Aorta (tissue), 5 donors: Measurements from ENCODE around the gene TMEM150A. TPM values are rescaled to one million over a fixed set of nuclear protein-coding genes. Genes with fewer than 3 reads are reported as not detected.

Experiments
- ATAC-seq: fragments of 200-7000 bp; cut with Tn5 transposase; one replicate; pipeline ENCODE4 v1.9.1; 2022; ENCODE audit warnings: moderate library complexity; ENCODE audit not compliant: low FRiP score
- DNase-seq, 2 donors: peaks; one replicate each; pipeline ENCODE4 v3.0.0-alpha.2; 2020
- H3K27ac ChIP-seq, 2 donors: one replicate each; pipeline ENCODE4 v1.5.1; 2013; ENCODE audit warnings: low read length in 2 of 2, mild to moderate bottlenecking in 2 of 2, moderate library complexity in 2 of 2, control low read depth in 1 of 2, inconsistent platforms in 1 of 2, low read depth in 1 of 2
- H3K27me3 ChIP-seq, 2 donors: one replicate each; pipeline ENCODE4 v1.6.1; 2013; ENCODE audit warnings: control low read depth in 1 of 2, low read length in 1 of 2, mild to moderate bottlenecking in 1 of 2, moderate library complexity in 1 of 2; ENCODE audit not compliant: insufficient read depth in 2 of 2, control insufficient read depth in 1 of 2
- H3K36me3 ChIP-seq, 2 donors: one replicate each; pipeline ENCODE4 v1.6.1; 2013; ENCODE audit warnings: control low read depth in 1 of 2, low read length in 1 of 2, mild to moderate bottlenecking in 1 of 2; ENCODE audit not compliant: insufficient read depth in 2 of 2, control insufficient read depth in 1 of 2
- H3K4me1 ChIP-seq, 2 donors: one replicate each; pipeline ENCODE4 v1.6.1; 2013; ENCODE audit warnings: low read length in 2 of 2, control low read depth in 1 of 2, mild to moderate bottlenecking in 1 of 2, moderate library complexity in 1 of 2; ENCODE audit not compliant: insufficient read depth in 2 of 2, control insufficient read depth in 1 of 2
- H3K4me3 ChIP-seq, 2 donors: one replicate each; pipeline ENCODE4 v1.5.1; 2013; ENCODE audit warnings: low read length in 2 of 2, control low read depth in 1 of 2, mild to moderate bottlenecking in 1 of 2
- H3K9me3 ChIP-seq: one replicate; pipeline ENCODE4 v1.6.1; 2013; ENCODE audit warnings: mild to moderate bottlenecking, low read length; ENCODE audit not compliant: control insufficient read depth
- whole genome bisulfite sequencing, 2 donors: extraction: QIAGEN DNeasy Blood & Tissue Kit; methylation state at CpG; one replicate each; pipeline ENCODE4 v1.1.7; 2013; 5-methylcytosine and 5-hydroxymethylcytosine counted together
- intact Hi-C, 2 donors: fragments of 100-400 bp; cut with DNase I; formaldehyde crosslinking; loops; one replicate each; pipeline versions ENCODE4 v1.14.2 to v1.15.0; 2022
- polyA plus RNA-seq, 2 donors: library from polyadenylated mRNA; stranded (reverse); fragments of 200-250 nt; gene quantifications; one replicate each; pipeline ENCODE4 v1.2.3, GENCODE V29; 2013
- total RNA-seq, 2 donors: library from RNA; stranded (reverse); fragmentation: NEBNext Ultra II Directional; extraction: Animal tissue kit (Norgen Biotek cat#: 25700); gene quantifications; one replicate each; pipeline ENCODE4 v1.2.1, GENCODE V29; 2021
- donor health status: healthy with polysubstance abuse.
- donor health status: Bipolar disorder and iron deficiency.
- donor health status: DM: no; HTN: no; CAD: no.
- donor health status: DM: no; HTN: no; CAD: no.
- donor health status: DM: yes; HTN: yes; CAD: no.

TMEM150A gene
- total and polyA plus RNA-seq, 4 donors, result 13.9 to 27.8 (median 18.5) TPM

DNA sequence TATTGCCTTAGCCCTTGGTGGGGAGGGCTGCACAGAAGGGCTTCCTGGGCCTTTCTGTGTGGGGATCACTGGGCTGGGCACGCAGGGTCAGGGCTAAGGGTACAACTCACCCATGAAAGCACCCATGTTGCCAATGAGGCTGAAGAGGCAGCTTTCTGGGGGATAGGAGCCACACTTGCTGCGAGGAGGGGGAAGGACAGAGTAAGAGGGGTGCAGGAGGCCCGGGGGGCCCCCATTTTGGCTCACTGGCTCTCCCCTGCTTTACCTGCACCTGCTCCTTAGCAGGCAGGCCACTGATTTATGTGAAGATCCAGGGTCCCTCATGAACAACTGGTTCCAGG is 2.3 kb downstream of the TMEM150A start:
- H3K4me3 ChIP-seq, result no peak overlapping the region
- no peak for DNase-seq
- intact Hi-C loops, result loop anchor here (5.0 kb wide), 1 partner anchor 38 kb away; the partner anchor contains the start of gene GGCX (in 2 of the 2)
- H3K4me1 ChIP-seq, result no peaks in the 10 kb centered on the region
- H3K27me3 ChIP-seq, result no peaks in the 10 kb centered on the region
- H3K9me3 ChIP-seq, result no peaks in the 10 kb centered on the region
- 77 to 86% methylated on average over 3 of the region's 3 CpGs for WGBS, 2 donors
- no peaks in the 10 kb centered on the region for H3K36me3 ChIP-seq
- no peak for ATAC-seq
- no peak overlapping the region for H3K27ac ChIP-seq

DNA sequence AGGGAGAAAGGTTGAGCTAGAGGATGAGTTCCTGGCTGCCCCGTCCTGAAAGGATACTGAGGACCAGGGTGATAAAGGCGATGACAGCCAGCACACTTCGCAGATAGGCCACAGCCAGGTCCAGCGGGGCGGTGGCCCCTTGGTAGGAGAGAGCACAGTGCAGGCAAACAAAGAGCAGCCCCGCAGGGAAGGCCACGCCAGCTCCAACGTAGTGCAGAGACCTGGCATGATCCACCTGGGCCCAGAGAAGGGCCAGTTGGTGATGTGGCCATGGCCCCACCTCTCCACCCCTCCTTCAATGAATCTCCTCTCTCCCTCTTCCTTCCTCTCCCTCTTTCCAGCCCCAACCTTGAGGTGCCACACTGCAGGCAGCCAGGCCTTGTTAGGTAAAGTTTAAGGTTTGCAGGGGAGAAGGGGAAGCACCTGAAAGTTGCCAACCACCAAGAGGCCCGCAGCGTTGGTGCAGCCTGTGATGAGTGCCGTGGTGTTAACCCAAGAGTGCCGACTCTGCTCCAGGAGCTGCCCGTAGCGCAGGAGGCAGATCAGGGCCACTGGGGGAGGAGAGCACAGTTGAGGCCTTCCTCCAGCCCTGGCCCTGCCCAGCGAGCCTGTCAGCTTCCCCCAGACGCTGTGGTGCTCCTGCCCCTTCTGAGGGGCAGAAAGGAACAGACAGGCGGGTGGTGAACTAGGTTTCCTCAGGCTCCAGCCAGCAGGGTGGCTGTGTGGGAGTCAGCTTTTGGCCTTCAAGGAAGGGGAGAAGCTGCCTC is 2.8 kb downstream of the TMEM150A start:
- 63 to 65% methylated on average over 17 of the region's 17 CpGs for WGBS, 2 donors
- ATAC-seq (no peak), DNase-seq (peak in 1 of 2 donors; percentile 47)
- no peaks in the 10 kb centered on the region for H3K36me3 ChIP-seq
- H3K4me3 ChIP-seq, result no peak overlapping the region
- H3K4me1 ChIP-seq, result peaks cover 0 to 2% of the 10 kb centered on the region in 2 donors
- intact Hi-C loops, result loop anchor here (5.0 kb wide), 1 partner anchor 37 kb away; the partner anchor contains the start of gene GGCX (in 2 of the 2)
- no peaks in the 10 kb centered on the region for H3K27me3 ChIP-seq
- H3K27ac ChIP-seq, result no peak overlapping the region
- H3K9me3 ChIP-seq, result no peaks in the 10 kb centered on the region

DNA sequence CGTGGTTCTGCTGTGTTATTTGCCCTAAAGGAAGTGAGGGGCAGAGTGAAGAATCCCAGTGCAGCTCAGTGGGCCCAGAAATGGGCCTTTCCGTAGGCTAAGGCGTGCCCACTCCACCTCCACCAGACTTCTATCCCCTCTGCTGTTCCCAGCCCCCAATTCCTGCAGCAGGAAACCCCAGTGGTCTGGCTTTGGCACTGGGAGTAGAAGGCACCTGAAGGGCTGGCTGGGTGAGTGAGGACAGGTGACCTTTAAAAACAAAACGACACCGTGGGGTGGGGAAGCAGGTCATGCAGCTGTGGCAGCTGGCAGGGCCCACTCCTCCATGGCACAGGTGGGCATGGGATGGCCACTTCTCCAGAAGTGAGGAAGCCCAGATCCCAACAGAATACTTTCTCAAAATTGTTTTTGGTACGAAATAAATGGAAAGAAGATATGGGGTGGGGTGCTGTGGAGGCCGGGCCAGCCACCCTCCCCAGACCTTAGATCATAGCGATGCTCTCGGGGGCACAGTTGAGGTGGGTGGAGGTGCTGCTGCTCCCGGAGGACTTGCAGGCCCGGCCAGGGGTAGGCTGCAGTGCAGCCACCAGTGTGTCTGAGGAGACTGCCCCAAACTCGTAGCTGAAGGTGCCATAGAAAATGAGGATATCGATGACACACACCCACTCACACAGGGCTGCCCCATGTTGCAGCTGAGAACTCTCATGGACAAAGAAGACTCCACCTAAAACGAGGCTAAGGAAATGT is 3.7 kb downstream of the TMEM150A start:
- H3K4me3 ChIP-seq, result no peak overlapping the region
- WGBS, 2 donors, result 71 to 72% methylated on average over 14 of the region's 14 CpGs
- ATAC-seq, result no peak
- no peak overlapping the region for H3K27ac ChIP-seq
- H3K27me3 ChIP-seq, result no peaks in the 10 kb centered on the region
- DNase-seq, result no peak
- intact Hi-C loops, result no loop called here
- peaks cover 0 to 3% of the 10 kb centered on the region in 2 donors for H3K4me1 ChIP-seq
- H3K36me3 ChIP-seq, result no peaks in the 10 kb centered on the region
- H3K9me3 ChIP-seq, result no peaks in the 10 kb centered on the region

DNA sequence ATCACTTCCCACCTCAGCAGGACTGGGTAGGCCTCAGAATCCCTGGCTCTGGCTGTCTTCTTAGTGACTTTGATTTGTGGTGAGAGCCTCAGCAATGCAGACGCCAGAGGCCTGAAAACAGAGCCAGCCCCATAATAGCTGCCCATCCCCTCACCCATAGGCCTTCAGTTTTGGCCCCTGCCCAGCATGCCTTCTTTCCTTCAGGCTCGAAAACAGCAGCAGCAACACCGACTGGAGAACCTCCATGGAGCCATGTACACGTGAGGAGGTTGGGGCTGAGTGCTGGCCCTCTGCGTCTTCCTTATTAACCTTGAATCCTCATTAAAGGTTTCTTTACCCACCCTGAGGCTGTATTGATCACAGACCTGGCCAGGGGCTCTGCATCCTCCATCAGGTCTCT is 5.3 kb downstream of the TMEM150A start:
- intact Hi-C loops, result no loop called here
- H3K27me3 ChIP-seq, result no peaks in the 10 kb centered on the region
- no peak for DNase-seq
- no peak overlapping the region for H3K27ac ChIP-seq
- H3K4me1 ChIP-seq, result peaks cover 0 to 3% of the 10 kb centered on the region in 2 donors
- no peaks in the 10 kb centered on the region for H3K9me3 ChIP-seq
- ATAC-seq, result no peak
- 41 to 45% methylated on average over 5 of the region's 5 CpGs for WGBS, 2 donors
- H3K36me3 ChIP-seq, result no peaks in the 10 kb centered on the region
- H3K4me3 ChIP-seq, result no peak overlapping the region

DNA sequence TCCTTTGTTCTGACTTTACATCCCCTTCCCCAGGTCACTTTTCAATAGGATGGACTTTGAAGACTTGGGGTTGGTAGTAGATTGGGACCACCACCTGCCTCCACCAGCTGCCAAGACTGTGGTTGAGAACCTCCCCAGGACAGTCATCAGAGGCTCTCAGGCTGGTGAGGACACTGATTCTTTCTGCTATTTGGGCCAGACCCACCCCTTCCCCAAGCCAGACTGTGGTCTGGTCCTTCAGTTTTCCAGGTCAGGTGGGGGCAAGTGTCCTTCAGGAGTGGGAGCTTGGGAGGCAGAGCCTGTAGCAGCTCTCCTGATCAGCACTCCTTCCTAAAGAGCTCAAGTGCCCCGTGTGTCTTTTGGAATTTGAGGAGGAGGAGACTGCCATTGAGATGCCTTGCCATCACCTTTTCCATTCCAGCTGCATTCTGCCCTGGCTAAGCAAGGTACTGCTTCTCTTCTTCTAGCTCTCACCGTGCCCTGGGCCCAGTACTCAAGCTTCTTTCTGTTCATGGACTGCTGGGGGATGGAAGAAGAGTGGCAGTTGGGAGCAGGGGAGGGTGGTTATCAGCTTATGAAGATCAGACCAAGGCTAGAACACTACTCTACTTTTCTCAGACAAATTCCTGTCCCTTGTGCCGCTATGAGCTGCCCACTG is 5.9 kb downstream of the TMEM150A start:
- no peaks in the 10 kb centered on the region for H3K36me3 ChIP-seq
- peaks cover 0 to 3% of the 10 kb centered on the region in 2 donors for H3K4me1 ChIP-seq
- WGBS, 2 donors, result 61 to 70% methylated on average over 3 of the region's 3 CpGs
- peak overlapping the region in 1 of 2 donors; percentile 90 for H3K4me3 ChIP-seq
- ATAC-seq (no peak), DNase-seq (no peak)
- intact Hi-C loops, result no loop called here
- H3K27me3 ChIP-seq, result no peaks in the 10 kb centered on the region
- H3K9me3 ChIP-seq, result no peaks in the 10 kb centered on the region
- H3K27ac ChIP-seq, result no peak overlapping the region

DNA sequence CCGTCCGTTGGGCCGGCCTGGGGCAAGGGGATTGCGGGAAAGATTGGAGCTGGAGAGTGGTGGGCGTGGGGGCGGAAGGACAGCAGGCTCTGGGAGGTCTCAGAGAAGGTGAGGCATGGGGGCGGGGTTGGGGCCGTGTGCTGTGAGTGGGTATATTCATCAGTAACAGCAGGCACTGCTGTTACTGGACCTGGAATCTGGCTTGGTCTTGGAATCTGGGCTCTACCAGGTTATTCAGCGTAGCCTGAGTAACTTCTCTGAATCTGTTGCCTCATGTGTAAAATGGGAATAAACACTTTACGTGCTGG is 6.5 kb downstream of the TMEM150A start:
- H3K27ac ChIP-seq, result peak overlapping the region; percentile 63 to 74
- DNase-seq (no peak), ATAC-seq (no peak)
- H3K4me3 ChIP-seq, result peak overlapping the region; percentile 30 to 90
- intact Hi-C loops, result no loop called here
- no peaks in the 10 kb centered on the region for H3K27me3 ChIP-seq
- peaks cover 0 to 3% of the 10 kb centered on the region in 2 donors for H3K4me1 ChIP-seq
- 0% methylated on average over 10 of the region's 10 CpGs for WGBS, 2 donors
- H3K36me3 ChIP-seq, result no peaks in the 10 kb centered on the region
- no peaks in the 10 kb centered on the region for H3K9me3 ChIP-seq

DNA sequence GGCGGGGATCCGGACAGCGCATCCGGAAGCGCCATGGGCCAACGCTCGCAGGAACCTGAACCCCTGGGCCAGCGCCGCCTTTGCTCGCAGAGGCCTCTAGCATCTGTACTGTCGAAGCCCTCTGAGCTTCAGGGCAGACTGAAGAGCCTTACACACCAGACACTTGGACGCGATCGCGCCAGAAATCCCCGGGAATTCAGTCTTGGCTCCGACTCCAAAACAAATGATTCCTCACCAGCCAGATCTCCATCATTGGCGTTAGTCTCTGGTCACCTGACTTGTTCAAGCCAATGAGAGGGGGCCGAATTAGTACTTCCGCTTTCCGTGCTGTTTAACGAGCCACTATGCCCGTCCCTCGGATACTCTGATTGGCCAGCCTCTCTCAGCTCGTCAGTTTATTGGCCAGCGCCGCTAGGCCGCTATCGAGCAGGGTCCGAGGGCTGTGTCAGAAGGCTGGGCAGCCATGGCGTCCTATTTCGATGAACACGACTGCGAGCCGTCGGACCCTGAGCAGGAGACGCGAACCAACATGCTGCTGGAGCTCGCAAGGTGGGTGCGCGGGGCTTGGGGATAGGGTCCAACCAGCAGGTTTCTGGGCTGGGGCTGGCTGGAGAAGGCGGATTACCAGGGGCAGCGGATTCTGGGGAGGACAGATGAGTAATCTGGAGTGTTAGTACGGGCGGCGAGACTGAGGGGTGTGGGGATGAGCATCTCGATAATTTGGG is 7.0 kb downstream of the TMEM150A start, which contains the start of gene RNF181:
Gene RNF181, plus strand, starts transcription at position 445 of the 725 bp plus-strand sequence. Its CDS starts 19 bp downstream, at position 464.
- DNase-seq, result peak; percentile 96 to 97
- Histone ChIP-seq H3K27ac (peak within 1 kb of the TSS; percentile 63 to 87), H3K4me3 (peak within 1 kb of the TSS; percentile 30 to 90), H3K4me1 (peaks cover 0 to 6% of the 10 kb centered on the region in 2 donors), H3K9me3 (no peaks in the 10 kb centered on the region), H3K27me3 (no peaks in the 10 kb centered on the region), H3K36me3 (no peaks in the 10 kb centered on the region)
- WGBS, 2 donors, result 0% methylated on average over 47 of the region's 47 CpGs
- peak; percentile 97 for ATAC-seq
- intact Hi-C loops, result no loop called here

DNA sequence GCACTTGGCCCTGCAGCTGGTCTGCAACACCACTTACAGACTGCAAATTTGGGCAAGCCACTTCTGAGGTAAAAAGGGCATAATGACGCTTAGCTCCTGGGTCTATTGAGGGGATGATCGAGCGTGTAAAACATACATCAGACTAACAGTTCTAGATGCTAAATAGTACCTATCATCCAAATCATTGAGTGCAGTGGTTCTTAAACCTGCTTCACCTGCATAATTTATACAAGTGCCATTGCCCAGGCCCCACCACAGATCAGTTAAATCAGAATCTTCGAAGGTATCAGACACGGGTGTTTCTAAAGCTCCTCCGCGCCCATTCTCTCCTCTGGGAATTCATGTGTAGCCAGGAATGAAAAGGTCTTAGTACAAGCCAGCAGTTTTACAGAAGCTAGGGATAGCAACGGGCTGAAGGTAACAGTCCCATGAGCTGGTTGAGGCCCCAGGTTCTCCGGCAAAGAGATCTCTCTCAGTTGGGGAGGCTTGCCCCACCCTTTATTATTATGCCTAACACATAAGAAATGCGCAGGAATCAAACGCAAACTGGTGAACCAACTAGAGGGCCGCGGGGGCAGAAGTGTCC is 7.7 kb downstream of the TMEM150A start:
- WGBS, 2 donors, result 16 to 17% methylated on average over 13 of the region's 13 CpGs
- Histone ChIP-seq H3K27ac (peak overlapping the region in 1 of 2 donors; percentile 87), H3K27me3 (no peaks in the 10 kb centered on the region), H3K4me3 (peak overlapping the region; percentile 8 to 9), H3K9me3 (no peaks in the 10 kb centered on the region), H3K4me1 (peaks cover 0 to 6% of the 10 kb centered on the region in 2 donors), H3K36me3 (no peaks in the 10 kb centered on the region)
- peak; percentile 0 for ATAC-seq
- DNase-seq, result no peak
- intact Hi-C loops, result no loop called here
